Spleen (tissue), 11 donors: ENCODE results near the gene PPP1R13B. TPM values are rescaled to one million over a fixed set of nuclear protein-coding genes. Genes with fewer than 3 reads are reported as not detected.

ENCODE experiments used
- DNase-seq: peaks from one replicate; pipeline ENCODE4 v3.0.0-alpha.2; 2020
- H3K27ac ChIP-seq, 8 donors: fragments of 200-600 bp; sonication (generic) in 7 of 8; 1 replicate in 4 of 8; 2 replicates in 4 of 8; pipeline versions ENCODE4 v1.5.0 to v1.8.0; 2016 to 2021; ENCODE audit warnings: inconsistent platforms in 4 of 8, mild to moderate bottlenecking in 4 of 8, moderate library complexity in 1 of 8
- H3K27me3 ChIP-seq, 7 donors: fragments of 200-600 bp; sonication (generic) in 6 of 7; replicated peaks in 1 of 7; 1 replicate in 4 of 7; 2 replicates in 3 of 7; pipeline versions ENCODE4 v1.5.0 to v1.8.0; 2016 to 2021; ENCODE audit warnings: inconsistent platforms in 3 of 7, mild to moderate bottlenecking in 1 of 7
- H3K36me3 ChIP-seq, 6 donors: fragments of 200-600 bp; sonication (generic) in 5 of 6; 1 replicate in 4 of 6; 2 replicates in 2 of 6; pipeline versions ENCODE4 v1.5.0 to v1.8.0; 2016 to 2021; ENCODE audit warnings: inconsistent platforms in 2 of 6
- H3K4me1 ChIP-seq, 6 donors: fragments of 200-600 bp; sonication (generic) in 5 of 6; 1 replicate in 3 of 6; 2 replicates in 3 of 6; pipeline versions ENCODE4 v1.5.0 to v1.8.0; 2016 to 2021; ENCODE audit warnings: inconsistent platforms in 3 of 6
- H3K4me3 ChIP-seq, 8 donors: fragments of 200-600 bp; sonication (generic) in 7 of 8; 1 replicate in 4 of 8; 2 replicates in 4 of 8; pipeline versions ENCODE4 v1.5.0 to v1.8.0; 2016 to 2021; ENCODE audit warnings: inconsistent platforms in 4 of 8, mild to moderate bottlenecking in 4 of 8, moderate library complexity in 2 of 8
- H3K9me3 ChIP-seq, 8 donors: fragments of 200-600 bp; sonication (generic) in 7 of 8; 1 replicate in 4 of 8; 2 replicates in 4 of 8; pipeline versions ENCODE4 v1.5.0 to v1.8.0; 2016 to 2021; ENCODE audit warnings: inconsistent platforms in 4 of 8
- POLR2A ChIP-seq, 3 donors: fragments of 450-650 bp; IDR thresholded peaks; one replicate each; pipeline ENCODE4 v1.5.1; 2017; ENCODE audit warnings: antibody characterized with exemption in 3 of 3, mild to moderate bottlenecking in 1 of 3
- POLR2AphosphoS5 ChIP-seq, 3 donors: sonication (generic); formaldehyde crosslinking; IDR thresholded peaks; one replicate each; pipeline ENCODE4 v1.5.1; 2017; ENCODE audit warnings: antibody characterized with exemption in 3 of 3
- WGBS, 5 donors: extraction: QIAGEN DNeasy Blood & Tissue Kit in 3 of 5; methylation state at CpG; one replicate each; pipeline versions ENCODE4 v1.1.5 to v1.1.7; 2013 to 2018; 5-methylcytosine and 5-hydroxymethylcytosine counted together
- intact Hi-C: fragments of 100-400 bp; cut with DNase I; formaldehyde crosslinking; loops from one replicate; pipeline ENCODE4 v1.15.0; 2023; ENCODE audit warnings: low total_unique reads
- polyA plus RNA-seq, 3 donors: library from polyadenylated mRNA; stranded (reverse); fragments of 200-250 nt; gene quantifications; one replicate each; pipeline ENCODE4 v1.2.1, GENCODE V29; 2013
- total RNA-seq, 7 donors: library from RNA; depleted of rRNA in 3 of 7; stranded (reverse); fragments of >200 nt in 3 of 7; fragmentation: NEBNext Ultra II Directional in 4 of 7; extraction: Animal tissue kit (Norgen Biotek cat#: 25700) in 4 of 7; gene quantifications; one replicate each; pipeline versions ENCODE4 v1.1.0 to v1.2.1, GENCODE V29; 2016 to 2021
- TF ChIP-seq, protein P1 (sequence below), 11 experiments: fragments of 200-600 bp in 7 of 11; fragments of 450-650 bp in 4 of 11; sonication (generic) in 4 of 11; IDR thresholded peaks in 8 of 11; conservative IDR thresholded peaks in 3 of 11; 1 replicate in 7 of 11; 2 replicates in 4 of 11; pipeline versions ENCODE4 v1.4.0 to v1.8.0; 2016 to 2021; ENCODE audit warnings: antibody characterized with exemption in 11 of 11, inconsistent platforms in 4 of 11, mild to moderate bottlenecking in 1 of 11
- donor health status: healthy with polysubstance abuse.
- donor health status: DM: no; HTN: no; CAD: no; lungs with moderate emphysema.
- donor health status: DM: no; HTN: no; CAD: no.
- donor health status: Bipolar disorder and iron deficiency.
- donor health status: healthy.
- donor health status: DM: no; HTN: no; CAD: no.
- donor health status: DM: yes; HTN: yes; CAD: no.

The PPP1R13B gene
- total and polyA plus RNA-seq, 10 donors = 5.7 to 95.3 (median 36.6) TPM

GRCh38 chr14:103884854-103885253, 37.5 kb upstream of the PPP1R13B start:
- intact Hi-C loops = no loop called here
- no peak for DNase-seq
- H3K4me1 ChIP-seq = peaks cover 20 to 91% (median 54%) of the 10 kb centered on the region in 6 donors
- WGBS, 5 donors = 86 to 93% (median 91%) methylated on average over 9 of the region's 9 CpGs
- no peak overlapping the region for H3K27ac ChIP-seq
- H3K27me3 ChIP-seq = peaks cover 0 to 26% (median under 1%) of the 10 kb centered on the region in 7 donors
- H3K4me3 ChIP-seq = no peak overlapping the region
- TF ChIP-seq POLR2A (IDR thresholded peaks at IDR 0.05) = no peak
- TF ChIP-seq, protein P1, sequence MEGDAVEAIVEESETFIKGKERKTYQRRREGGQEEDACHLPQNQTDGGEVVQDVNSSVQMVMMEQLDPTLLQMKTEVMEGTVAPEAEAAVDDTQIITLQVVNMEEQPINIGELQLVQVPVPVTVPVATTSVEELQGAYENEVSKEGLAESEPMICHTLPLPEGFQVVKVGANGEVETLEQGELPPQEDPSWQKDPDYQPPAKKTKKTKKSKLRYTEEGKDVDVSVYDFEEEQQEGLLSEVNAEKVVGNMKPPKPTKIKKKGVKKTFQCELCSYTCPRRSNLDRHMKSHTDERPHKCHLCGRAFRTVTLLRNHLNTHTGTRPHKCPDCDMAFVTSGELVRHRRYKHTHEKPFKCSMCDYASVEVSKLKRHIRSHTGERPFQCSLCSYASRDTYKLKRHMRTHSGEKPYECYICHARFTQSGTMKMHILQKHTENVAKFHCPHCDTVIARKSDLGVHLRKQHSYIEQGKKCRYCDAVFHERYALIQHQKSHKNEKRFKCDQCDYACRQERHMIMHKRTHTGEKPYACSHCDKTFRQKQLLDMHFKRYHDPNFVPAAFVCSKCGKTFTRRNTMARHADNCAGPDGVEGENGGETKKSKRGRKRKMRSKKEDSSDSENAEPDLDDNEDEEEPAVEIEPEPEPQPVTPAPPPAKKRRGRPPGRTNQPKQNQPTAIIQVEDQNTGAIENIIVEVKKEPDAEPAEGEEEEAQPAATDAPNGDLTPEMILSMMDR (IDR thresholded peaks at IDR 0.05 in 8 of 11, conservative IDR thresholded peaks at IDR 0.05 in 3 of 11) = no peak
- no peak for TF ChIP-seq POLR2AphosphoS5 (IDR thresholded peaks at IDR 0.05)
- H3K36me3 ChIP-seq = no peaks in the 10 kb centered on the region
- no peaks in the 10 kb centered on the region for H3K9me3 ChIP-seq

DNA sequence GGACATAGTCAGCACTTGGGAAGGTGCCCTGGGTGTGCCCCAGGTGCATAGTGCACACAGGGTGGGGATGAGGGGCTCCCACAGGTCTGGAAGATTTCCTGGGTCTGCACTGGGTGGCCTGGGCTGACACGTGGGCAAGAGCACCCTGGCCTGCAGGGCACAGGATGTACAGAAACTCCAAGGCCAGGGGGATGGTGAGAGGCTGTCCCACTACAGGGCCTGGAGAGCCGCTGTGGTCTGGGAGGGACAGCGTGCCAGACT, 35.8 kb upstream of the PPP1R13B start:
- Histone ChIP-seq H3K36me3 (no peaks in the 10 kb centered on the region), H3K27me3 (peaks cover 0 to 31% (median 5%) of the 10 kb centered on the region in 7 donors), H3K27ac (peak overlapping the region in 4 of 8 donors; percentile 79 to 85 (median 84)), H3K9me3 (no peaks in the 10 kb centered on the region), H3K4me1 (peaks cover 26 to 94% (median 57%) of the 10 kb centered on the region in 6 donors), H3K4me3 (no peak overlapping the region)
- TF ChIP-seq POLR2AphosphoS5 (IDR thresholded peaks at IDR 0.05) (no peak), POLR2A (IDR thresholded peaks at IDR 0.05) (no peak)
- TF ChIP-seq, protein P1 (IDR thresholded peaks at IDR 0.05 in 8 of 11, conservative IDR thresholded peaks at IDR 0.05 in 3 of 11) = no peak
- intact Hi-C loops = no loop called here
- DNase-seq = no peak
- WGBS, 5 donors = 66 to 83% (median 73%) methylated on average over 2 to 3 of the region's 3 CpGs; no CpG with 5 or more reads in 1 of the 5 donors

DNA sequence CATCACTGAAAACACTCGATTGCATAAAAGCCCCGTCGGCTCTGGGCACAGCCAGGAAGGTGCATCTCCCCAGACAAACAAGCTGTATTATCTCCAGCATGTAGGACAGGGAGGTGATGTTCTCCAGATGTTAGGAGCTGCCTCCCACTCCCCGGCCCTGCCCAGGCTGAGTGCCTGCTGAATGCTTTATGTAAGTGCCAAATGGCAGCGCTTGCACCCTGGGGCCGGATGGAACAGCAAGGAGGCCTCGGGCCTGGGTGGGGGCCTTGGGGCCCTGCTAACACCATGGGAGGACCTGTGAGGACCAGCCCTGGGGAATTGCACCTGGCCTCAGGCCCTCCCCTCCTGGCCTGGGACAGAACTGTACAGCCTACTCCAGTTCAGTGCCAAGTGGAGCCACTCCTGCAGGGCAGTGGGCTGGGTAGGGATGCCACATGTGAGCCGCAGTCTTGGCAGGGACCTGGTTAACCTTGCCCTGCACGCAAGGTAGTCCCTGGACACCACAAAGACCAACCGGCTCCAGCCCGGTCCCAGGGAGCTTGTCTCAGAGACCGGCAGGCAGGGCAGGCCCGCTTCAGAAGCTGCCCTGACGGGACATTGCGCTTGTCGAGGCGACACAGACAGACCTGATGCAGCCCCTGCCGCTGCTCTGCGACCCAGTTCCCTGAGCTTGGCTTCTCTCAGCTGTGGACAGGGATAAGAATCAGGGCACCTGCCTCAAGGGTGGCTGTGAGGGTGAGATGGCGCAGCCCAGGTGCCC, 35.3 kb upstream of the PPP1R13B start:
- no peak for DNase-seq
- Histone ChIP-seq H3K27me3 (peaks cover 0 to 31% (median 5%) of the 10 kb centered on the region in 7 donors), H3K4me1 (peaks cover 26 to 90% (median 56%) of the 10 kb centered on the region in 6 donors), H3K4me3 (no peak overlapping the region), H3K9me3 (no peaks in the 10 kb centered on the region), H3K27ac (peak overlapping the region in 6 of 8 donors; percentile 53 to 86 (median 84)), H3K36me3 (no peaks in the 10 kb centered on the region)
- TF ChIP-seq, protein P1 (IDR thresholded peaks at IDR 0.05 in 8 of 11, conservative IDR thresholded peaks at IDR 0.05 in 3 of 11) = no peak
- TF ChIP-seq POLR2AphosphoS5 (IDR thresholded peaks at IDR 0.05) = peak in 1 of 3 donors; percentile 19
- WGBS, 5 donors = 78 to 93% (median 86%) methylated on average over 6 to 20 of the region's 20 CpGs
- intact Hi-C loops = no loop called here
